Erythroblast (primary cell): Measurements from ENCODE around the gene SAG.

Source experiments
- DNase-seq, 2 experiments: peaks; one replicate each; lab custom pipeline; 2025; lab: John Stamatoyannopoulos, UW
- GATA1 ChIP-seq: IDR thresholded peaks from 2 replicates; pipeline ENCODE4 v1.6.1; 2011; ENCODE audit warnings: low read depth, mild to moderate bottlenecking, control low read depth, low read length, moderate library complexity
- POLR2A ChIP-seq: IDR thresholded peaks from 2 replicates; pipeline ENCODE4 v1.6.1; 2011; ENCODE audit warnings: mild to moderate bottlenecking, low read length

SAG gene

DNA sequence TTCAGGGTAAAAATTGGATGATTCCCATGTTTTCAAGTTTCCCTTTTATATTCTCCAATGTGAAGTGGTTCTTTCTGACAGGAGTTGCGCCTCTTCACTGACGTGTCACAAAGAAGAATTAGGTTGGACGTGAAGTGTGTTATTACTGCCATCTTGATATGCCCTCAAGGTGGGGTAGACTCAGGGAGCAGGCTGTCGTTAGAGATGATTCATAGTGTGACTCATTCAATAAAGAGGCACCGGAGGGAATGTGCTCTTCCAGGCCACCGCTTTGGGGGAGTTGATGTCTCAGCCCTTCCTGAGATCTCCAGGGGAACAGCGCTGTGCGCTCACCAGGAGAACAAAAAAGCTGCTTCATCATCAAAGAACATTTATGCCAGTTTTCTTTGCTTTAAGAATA, 43.1 kb downstream of the SAG start:
- peak; percentile 27 to 70 for DNase-seq
- TF ChIP-seq GATA1 = no peak
- TF ChIP-seq POLR2A = no peak

GRCh38 chr2:233351423-233351822, 43.8 kb downstream of the SAG start:
- DNase-seq = peak in 1 of 2 experiments; percentile 34
- TF ChIP-seq POLR2A (no peak), GATA1 (no peak)

GRCh38 chr2:233352141-233352842, 44.7 kb downstream of the SAG start:
- TF ChIP-seq GATA1 = no peak
- no peak for TF ChIP-seq POLR2A
- DNase-seq = no peak

- no peak for TF ChIP-seq POLR2A
- no peak for TF ChIP-seq GATA1
- no peak for DNase-seq
Observed at GRCh38 chr2:233353101-233353768, 45.6 kb downstream of the SAG start.

- TF ChIP-seq GATA1 (no peak), POLR2A (no peak)
- DNase-seq = peak; percentile 77 to 89
Observed at GRCh38 chr2:233353769-233354499, 46.3 kb downstream of the SAG start, which contains the start of gene DGKD. Gene DGKD (plus strand): TSS chr2:233354494. CDS start chr2:233354519, 25 bp downstream.

DNA sequence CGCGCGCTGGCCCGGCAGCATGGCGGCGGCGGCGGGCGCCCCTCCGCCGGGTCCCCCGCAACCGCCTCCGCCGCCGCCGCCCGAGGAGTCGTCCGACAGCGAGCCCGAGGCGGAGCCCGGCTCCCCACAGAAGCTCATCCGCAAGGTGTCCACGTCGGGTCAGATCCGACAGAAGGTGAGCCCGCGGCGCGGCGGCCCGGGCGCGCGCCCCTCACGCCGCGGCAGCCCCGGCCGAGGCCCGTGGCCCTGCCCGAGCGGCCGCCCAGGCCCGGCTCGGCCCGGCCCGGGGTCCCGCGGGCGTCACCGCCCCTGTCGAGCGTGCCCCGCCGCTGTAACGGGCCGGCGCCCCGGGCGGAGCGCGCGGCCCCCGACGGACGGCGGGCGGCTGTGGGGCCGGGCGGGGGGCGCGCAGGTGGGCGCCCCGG, 46.9 kb downstream of the SAG start:
- no peak for DNase-seq
- TF ChIP-seq POLR2A = no peak
- TF ChIP-seq GATA1 = no peak

DNA sequence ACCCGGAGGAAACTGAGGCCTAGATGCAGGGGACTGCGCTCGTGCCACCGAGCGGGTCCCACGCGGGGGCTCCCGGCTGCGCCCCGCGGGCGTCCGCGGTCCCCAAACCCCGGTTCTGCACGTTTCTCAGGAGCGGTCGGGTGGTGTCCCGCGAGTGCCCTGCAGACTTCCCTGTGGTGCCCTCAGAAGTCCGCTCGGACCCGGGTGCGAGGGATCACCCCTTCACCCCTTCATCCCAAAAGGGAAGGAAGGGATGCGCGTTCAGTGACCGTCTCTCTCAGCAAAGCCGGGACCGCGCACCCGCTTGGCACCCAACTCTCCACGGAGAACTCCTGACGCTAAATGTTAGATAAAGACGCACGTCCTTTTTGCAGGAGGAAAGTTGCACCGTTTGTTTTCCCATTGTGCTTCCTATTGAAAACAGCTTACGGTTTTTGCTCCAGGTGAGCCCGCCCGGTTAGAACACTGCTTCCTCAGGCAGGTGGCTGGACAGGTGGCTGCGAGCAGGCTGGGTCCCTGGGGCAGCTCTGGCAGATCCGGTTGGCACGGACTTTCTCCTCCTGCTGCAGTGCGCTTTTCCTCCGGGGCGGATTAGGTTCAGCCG, 47.5 kb downstream of the SAG start:
- DNase-seq = peak; percentile 26 to 35
- TF ChIP-seq GATA1 (no peak), POLR2A (no peak)

DNA sequence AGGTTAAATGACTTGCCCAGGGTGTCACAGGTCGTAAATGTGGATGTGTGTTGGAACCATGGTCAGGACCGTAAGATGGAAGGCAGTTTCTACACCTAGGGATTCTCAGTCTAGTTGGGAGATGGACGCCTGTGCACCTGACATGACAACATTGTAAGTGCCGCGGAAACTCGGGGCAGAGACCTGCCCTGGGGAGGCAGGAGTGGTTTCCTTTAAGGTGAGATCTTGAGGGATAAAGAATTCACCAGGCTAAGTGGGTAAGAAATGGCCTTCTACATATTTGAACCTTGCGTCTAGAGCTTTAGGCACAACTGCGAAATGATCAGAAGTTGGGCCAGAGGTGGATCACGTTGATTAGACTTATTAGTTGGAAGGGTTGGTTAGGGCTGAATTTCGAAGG, 48.3 kb downstream of the SAG start:
- DNase-seq = no peak
- TF ChIP-seq POLR2A = no peak
- no peak for TF ChIP-seq GATA1

DNA sequence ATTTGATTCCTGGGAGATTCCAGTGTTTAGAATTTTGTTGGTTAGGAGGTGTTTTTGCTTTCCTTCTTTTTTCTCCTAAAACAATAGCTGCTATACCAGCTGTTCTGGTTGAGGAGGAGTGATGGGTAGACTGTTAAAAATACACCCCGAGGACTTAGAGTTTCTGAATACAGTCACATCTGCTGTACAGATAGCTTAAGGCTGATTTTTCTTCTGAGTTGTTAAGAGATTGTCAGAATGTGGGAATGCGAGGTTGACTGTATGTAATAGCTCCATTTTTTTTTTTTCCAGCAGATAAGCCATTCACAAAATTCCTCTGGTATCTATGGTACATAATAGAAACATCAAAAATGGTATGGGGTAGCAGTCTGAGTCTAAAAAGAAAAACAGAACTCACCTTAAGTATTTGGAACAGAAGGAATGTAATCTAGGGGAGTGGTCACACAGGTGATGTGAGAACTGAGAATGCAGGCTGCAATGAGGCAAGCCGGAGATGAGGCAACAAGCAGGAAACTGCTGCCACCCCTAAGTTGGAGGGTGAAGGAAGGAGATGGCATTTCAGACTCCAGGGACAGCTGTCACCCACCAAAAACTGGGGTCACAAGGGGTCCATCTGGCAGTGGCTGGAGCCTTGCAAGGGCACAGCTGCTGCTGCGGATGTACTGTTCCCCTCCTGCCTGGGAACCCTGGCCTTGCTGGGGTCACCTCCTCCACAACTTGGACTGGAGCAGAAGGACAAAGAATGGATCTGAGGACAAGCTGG, 49.1 kb downstream of the SAG start:
- no peak for DNase-seq
- no peak for TF ChIP-seq GATA1
- no peak for TF ChIP-seq POLR2A

DNA sequence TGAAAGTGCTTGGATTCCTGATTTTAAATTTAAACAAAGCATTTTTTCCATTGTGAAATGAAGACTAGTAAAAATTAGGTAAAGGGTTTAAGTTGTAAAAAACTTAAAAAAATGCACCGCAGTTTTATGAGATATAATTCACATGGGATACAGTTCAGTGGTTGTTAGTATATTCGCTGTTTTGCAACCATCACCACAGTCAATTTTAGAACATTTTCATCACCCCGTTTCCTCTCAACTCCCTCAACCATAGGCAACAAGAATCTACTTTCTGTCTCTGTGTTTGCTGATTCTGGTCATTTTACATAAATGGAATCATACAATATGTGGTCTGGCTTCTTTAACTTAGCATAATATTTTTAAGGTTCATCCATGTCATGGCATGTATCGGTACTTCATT, 50.7 kb downstream of the SAG start:
- DNase-seq = no peak
- no peak for TF ChIP-seq POLR2A
- no peak for TF ChIP-seq GATA1

GRCh38 chr2:233358947-233359346, 51.3 kb downstream of the SAG start:
- DNase-seq = no peak
- TF ChIP-seq GATA1 (no peak), POLR2A (no peak)

GRCh38 chr2:233359823-233360222, 52.2 kb downstream of the SAG start:
- no peak for DNase-seq
- TF ChIP-seq GATA1 (no peak), POLR2A (no peak)

- no peak for TF ChIP-seq POLR2A
- no peak for TF ChIP-seq GATA1
- DNase-seq = peak in 1 of 2 experiments; percentile 12
Observed at GRCh38 chr2:233360771-233361176, 53.2 kb downstream of the SAG start.
